Measurements from ENCODE around the gene TUBA1C.
"Not testable (repeated sequence)": the region's sequence is repeated elsewhere in the genome, so short reads cannot be mapped to it uniquely, and the experiment has no call there.

The TUBA1C gene

GRCh38 chr12:49320411-49321103, 55.7 kb downstream of the TUBA1C start:
- not testable (repeated sequence) for DNase-seq

GRCh38 chr12:49322367-49322707, 57.5 kb downstream of the TUBA1C start:
- no peak for DNase-seq

- peak; percentile 95 for DNase-seq
Measured at GRCh38 chr12:49322708-49323523, 58.0 kb downstream of the TUBA1C start, which contains the start of gene TROAP. Gene TROAP, plus strand, starts transcription at chr12:49323255. Its CDS starts 354 bp downstream, at chr12:49323609.

GRCh38 chr12:49323524-49324097, 58.7 kb downstream of the TUBA1C start:
- no peak for DNase-seq
